ENCODE results near the gene ALG12. TPM values are rescaled to one million over a fixed set of nuclear protein-coding genes. Genes with fewer than 3 reads are reported as not detected.

ALG12 gene
- total and polyA plus RNA-seq, 2 of the 8 experiments (the other 6 are each of a cell fraction or from before 2014, with no cell fraction given), result 13.4 to 22.5 TPM

GRCh38 chr22:49856766-49857618 lies 61.2 kb downstream of the ALG12 start:
- Histone ChIP-seq H4K91ac (replicated peaks; ENCODE audit: insufficient read length, low read length) (peak overlapping the region; percentile 42), H3K4me2 (ENCODE audit: insufficient read depth in 1 of 2, low read depth in 2 of 2, low read length in 2 of 2) (no peak overlapping the region), H2BK12ac (ENCODE audit: low read depth, low read length) (no peak overlapping the region), H3K27me3 (replicated peaks in 1 of 4; ENCODE audit: control insufficient read depth in 3 of 4, extremely low read depth in 1 of 4, insufficient read depth in 3 of 4, low read length in 3 of 4) (peaks cover 0 to 9% (median 6%) of the 10 kb centered on the region in 4 experiments; a peak in 5 of 7 replicates), H3K4me1 (replicated peaks in 1 of 4; ENCODE audit: control insufficient read depth in 3 of 4, insufficient read depth in 4 of 4, low read length in 3 of 4) (peaks cover 0 to 6% (median 5%) of the 10 kb centered on the region in 4 experiments; a peak in 5 of 7 replicates), H2BK5ac (ENCODE audit: low read depth, low read length) (no peak overlapping the region), H3K27ac (ENCODE audit: low read depth, low read length) (no peak overlapping the region), H3K23me2 (ENCODE audit: low read depth, low read length) (peaks cover 9% of the 10 kb centered on the region), H3K79me1 (ENCODE audit: low read depth, low read length) (peaks cover 26% of the 10 kb centered on the region), H3K23ac (ENCODE audit: insufficient read length) (no peak overlapping the region), H3K56ac (replicated peaks; ENCODE audit: insufficient read length, low read depth, low read length) (no peak overlapping the region), H3K4me3 (ENCODE audit: extremely low read depth in 1 of 4, insufficient read depth in 2 of 4, low read depth in 3 of 4, low read length in 4 of 4) (no peak overlapping the region), H3K14ac (ENCODE audit: insufficient read length) (no peak overlapping the region), H3K18ac (ENCODE audit: extremely low read depth, low read length) (no peak overlapping the region; the same call in 1 of the 2 replicates), H4K5ac (ENCODE audit: insufficient read length, low read depth, low read length) (no peak overlapping the region), H3K79me2 (ENCODE audit: control insufficient read depth in 1 of 2, insufficient read depth in 2 of 2, low read length in 2 of 2) (peaks cover 11 to 73% of the 10 kb centered on the region in 2 experiments; a peak in 3 of 4 replicates), H4K8ac (ENCODE audit: extremely low read depth, insufficient read depth, low read length) (no peak overlapping the region), H2BK20ac (ENCODE audit: low read length) (no peak overlapping the region), H3K4ac (replicated peaks; ENCODE audit: insufficient read length, low read depth, low read length) (no peak overlapping the region), H2AK5ac (ENCODE audit: low read depth, low read length) (no peak overlapping the region), H3K9me3 (ENCODE audit: insufficient read depth in 2 of 2, low read depth in 1 of 2, low read length in 1 of 2) (no peaks in the 10 kb centered on the region), H2BK15ac (ENCODE audit: low read length) (0 out of 2 replicates have a peak overlapping the region, but pooled peaks have one; percentile 18), H3K36me3 (ENCODE audit: control insufficient read depth in 2 of 4, insufficient read depth in 4 of 4, low read length in 3 of 4) (no peaks in the 10 kb centered on the region), H2AFZ (ENCODE audit: low read length) (no peak overlapping the region), H4K20me1 (replicated peaks in 1 of 2; ENCODE audit: control insufficient read depth in 1 of 2, insufficient read depth in 2 of 2, low read length in 2 of 2) (peaks cover 17 to 32% of the 10 kb centered on the region in 2 experiments), H2BK120ac (replicated peaks; ENCODE audit: low read depth, low read length) (no peak overlapping the region), H3K9ac (replicated peaks in 1 of 4; ENCODE audit: extremely low read depth in 1 of 4, low read depth in 3 of 4, low read length in 3 of 4) (no peak overlapping the region)
- CTCF ChIA-PET (ENCODE audit: partially characterized antibody), result interaction anchor here (1.1 to 1.4 kb wide), 3 partner anchors 9 to 89 kb away, joined by 3 to 5 read pairs (median 5); no protein-coding TSS in a partner anchor
- DNase-seq (ENCODE audit: low read depth in 1 of 2, low spot score in 2 of 2) (no peak), FAIRE-seq (no peak)
- POLR2A ChIA-PET (ENCODE audit: partially characterized antibody), result interaction anchor here (1.9 kb wide), 1 partner anchor 11 kb away, joined by 4 read pairs; no protein-coding TSS in a partner anchor
- 88% methylated on average over 18 of the region's 31 CpGs; no CpG with 5 or more reads in 1 of the 2 experiments for WGBS, 2 experiments (ENCODE audit: extremely low coverage in 1 of 2, insufficient coverage in 1 of 2, insufficient read length in 1 of 2, insufficient replicate concordance in 2 of 2, low coverage in 1 of 2, low lambda C conversion rate in 2 of 2, missing lambda C conversion rate in 1 of 2)
- TF ChIP-seq, protein P1, sequence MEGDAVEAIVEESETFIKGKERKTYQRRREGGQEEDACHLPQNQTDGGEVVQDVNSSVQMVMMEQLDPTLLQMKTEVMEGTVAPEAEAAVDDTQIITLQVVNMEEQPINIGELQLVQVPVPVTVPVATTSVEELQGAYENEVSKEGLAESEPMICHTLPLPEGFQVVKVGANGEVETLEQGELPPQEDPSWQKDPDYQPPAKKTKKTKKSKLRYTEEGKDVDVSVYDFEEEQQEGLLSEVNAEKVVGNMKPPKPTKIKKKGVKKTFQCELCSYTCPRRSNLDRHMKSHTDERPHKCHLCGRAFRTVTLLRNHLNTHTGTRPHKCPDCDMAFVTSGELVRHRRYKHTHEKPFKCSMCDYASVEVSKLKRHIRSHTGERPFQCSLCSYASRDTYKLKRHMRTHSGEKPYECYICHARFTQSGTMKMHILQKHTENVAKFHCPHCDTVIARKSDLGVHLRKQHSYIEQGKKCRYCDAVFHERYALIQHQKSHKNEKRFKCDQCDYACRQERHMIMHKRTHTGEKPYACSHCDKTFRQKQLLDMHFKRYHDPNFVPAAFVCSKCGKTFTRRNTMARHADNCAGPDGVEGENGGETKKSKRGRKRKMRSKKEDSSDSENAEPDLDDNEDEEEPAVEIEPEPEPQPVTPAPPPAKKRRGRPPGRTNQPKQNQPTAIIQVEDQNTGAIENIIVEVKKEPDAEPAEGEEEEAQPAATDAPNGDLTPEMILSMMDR (IDR thresholded peaks at IDR 0.05; ENCODE audit: control extremely low read depth in 1 of 3, insufficient read depth in 1 of 3, low read depth in 1 of 3, low read length in 3 of 3), result no peak
- TF ChIP-seq TCF12 (IDR thresholded peaks at IDR 0.05; ENCODE audit: low read depth, low read length), result no peak
- TF ChIP-seq SAP30 (IDR thresholded peaks at IDR 0.05; ENCODE audit: insufficient read depth, insufficient replicate concordance, low read length), result no peak
- no peak for TF ChIP-seq JUND (IDR thresholded peaks at IDR 0.05; ENCODE audit: low read length)
- no peak for TF ChIP-seq SIN3A (conservative IDR thresholded peaks at IDR 0.05 in 1 of 2, IDR thresholded peaks at IDR 0.05 in 1 of 2; ENCODE audit: low read depth in 1 of 2, low read length in 2 of 2)
- TF ChIP-seq KDM1A (IDR thresholded peaks at IDR 0.05; ENCODE audit: borderline replicate concordance, low read length), result no peak
- no peak for TF ChIP-seq BRCA1 (IDR thresholded peaks at IDR 0.05; ENCODE audit: low read depth, low read length)
- TF ChIP-seq CBX8 (IDR thresholded peaks at IDR 0.05; ENCODE audit: borderline replicate concordance, low read depth, low read length), result no peak

Data from H1 (cell line).